Chondrocyte (in vitro differentiated cells): ENCODE results near the gene TNFRSF8. TPM values are rescaled to one million over a fixed set of nuclear protein-coding genes. Genes with fewer than 3 reads are reported as not detected.

ENCODE experiments used
- DNase-seq: peaks from one replicate; pipeline ENCODE4 v3.0.0; 2021; ENCODE audit warnings: mixed read lengths, low spot score
- H3K27ac Mint-ChIP-seq: one replicate; pipeline ENCODE4 v1.8.0; 2021; ENCODE audit warnings: mild to moderate bottlenecking, moderate library complexity, mixed read lengths; ENCODE audit not compliant: unreplicated experiment
- H3K27me3 Mint-ChIP-seq: 2 replicates; pipeline ENCODE4 v1.8.0; 2021; ENCODE audit warnings: low read depth, mixed read lengths
- H3K36me3 Mint-ChIP-seq: 2 replicates; pipeline ENCODE4 v1.8.0; 2021; ENCODE audit warnings: low read depth, mixed read lengths
- H3K4me1 Mint-ChIP-seq: 2 replicates; pipeline ENCODE4 v1.8.0; 2021; ENCODE audit warnings: low read depth, mild to moderate bottlenecking, mixed read lengths
- H3K4me3 Mint-ChIP-seq: one replicate; pipeline ENCODE4 v1.8.0; 2021; ENCODE audit warnings: mild to moderate bottlenecking, moderate library complexity, mixed read lengths; ENCODE audit not compliant: unreplicated experiment
- H3K9me3 Mint-ChIP-seq: 2 replicates; pipeline ENCODE4 v1.8.0; 2021; ENCODE audit warnings: low read depth, mixed read lengths
- CTCF ChIP-seq: fragments of 200-600 bp; sonication (generic); IDR thresholded peaks from 2 replicates; pipeline ENCODE4 v1.5.0; 2021; ENCODE audit warnings: antibody characterized with exemption, mild to moderate bottlenecking, moderate library complexity
- total RNA-seq: library from RNA; stranded (reverse); gene quantifications from 3 replicates; pipeline ENCODE4 v1.2.1, GENCODE V29; 2021

Gene TNFRSF8
- total RNA-seq, 1 donor from 2014 or later, result not detected

- H3K9me3 Mint-ChIP-seq, result no peaks in the 10 kb centered on the region
- no peak for TF ChIP-seq CTCF
- peaks cover 19% of the 10 kb centered on the region for H3K27me3 Mint-ChIP-seq
- H3K36me3 Mint-ChIP-seq, result no peaks in the 10 kb centered on the region
- H3K27ac Mint-ChIP-seq, result peak overlapping the region; percentile 73
- H3K4me3 Mint-ChIP-seq, result no peak overlapping the region
- peaks cover 19% of the 10 kb centered on the region for H3K4me1 Mint-ChIP-seq
- DNase-seq, result no peak
Observed at GRCh38 chr1:12067900-12068821, 5.1 kb downstream of the TNFRSF8 start.

- DNase-seq, result no peak
- H3K36me3 Mint-ChIP-seq, result no peaks in the 10 kb centered on the region
- no peak overlapping the region for H3K4me3 Mint-ChIP-seq
- H3K9me3 Mint-ChIP-seq, result no peaks in the 10 kb centered on the region
- H3K4me1 Mint-ChIP-seq, result peaks cover 17% of the 10 kb centered on the region
- H3K27me3 Mint-ChIP-seq, result peaks cover 7% of the 10 kb centered on the region
- no peak for TF ChIP-seq CTCF
- H3K27ac Mint-ChIP-seq, result no peak overlapping the region
Observed at GRCh38 chr1:12069623-12070244, 6.6 kb downstream of the TNFRSF8 start.

GRCh38 chr1:12071892-12072291, 8.8 kb downstream of the TNFRSF8 start:
- Mint-ChIP-seq H3K27me3 (no peaks in the 10 kb centered on the region), H3K4me1 (peaks cover 24% of the 10 kb centered on the region), H3K9me3 (no peaks in the 10 kb centered on the region), H3K36me3 (no peaks in the 10 kb centered on the region), H3K27ac (no peak overlapping the region), H3K4me3 (no peak overlapping the region)
- no peak for DNase-seq
- TF ChIP-seq CTCF, result no peak

- Mint-ChIP-seq H3K9me3 (peaks cover 5% of the 10 kb centered on the region), H3K27ac (no peak overlapping the region), H3K4me1 (peaks cover 21% of the 10 kb centered on the region), H3K4me3 (no peak overlapping the region), H3K27me3 (peaks cover 6% of the 10 kb centered on the region), H3K36me3 (peaks cover 2% of the 10 kb centered on the region)
- TF ChIP-seq CTCF, result no peak
- no peak for DNase-seq
Observed at GRCh38 chr1:12072741-12073140, 9.6 kb downstream of the TNFRSF8 start.

- H3K9me3 Mint-ChIP-seq, result peaks cover 5% of the 10 kb centered on the region
- peaks cover 10% of the 10 kb centered on the region for H3K27me3 Mint-ChIP-seq
- H3K27ac Mint-ChIP-seq, result no peak overlapping the region
- no peak for TF ChIP-seq CTCF
- peak; percentile 48 for DNase-seq
- H3K36me3 Mint-ChIP-seq, result peaks cover 2% of the 10 kb centered on the region
- H3K4me1 Mint-ChIP-seq, result peaks cover 12% of the 10 kb centered on the region
- no peak overlapping the region for H3K4me3 Mint-ChIP-seq
Observed at GRCh38 chr1:12073796-12074195, 10.7 kb downstream of the TNFRSF8 start.
